Measurements from ENCODE around the gene DDIT4L. TPM values are rescaled to one million over a fixed set of nuclear protein-coding genes. Genes with fewer than 3 reads are reported as not detected.
"Not testable (repeated sequence)": the region's sequence is repeated elsewhere in the genome, so short reads cannot be mapped to it uniquely, and the experiment has no call there.

Gene DDIT4L
- total RNA-seq, 1 donor from 2014 or later = 1.3 TPM

GRCh38 chr4:100208459-100208858 lies 18.2 kb upstream of the DDIT4L start:
- H3K4me3 ChIP-seq (ENCODE audit: low read depth, low read length) = no peak overlapping the region
- no peak for DNase-seq (ENCODE audit: low read depth)
- H3K27me3 ChIP-seq (ENCODE audit: control insufficient read depth, insufficient read depth, low read length) = no peaks in the 10 kb centered on the region
- no peaks in the 10 kb centered on the region for H3K36me3 ChIP-seq (ENCODE audit: control insufficient read depth, insufficient read depth, low read length)
- TF ChIP-seq, protein P1, sequence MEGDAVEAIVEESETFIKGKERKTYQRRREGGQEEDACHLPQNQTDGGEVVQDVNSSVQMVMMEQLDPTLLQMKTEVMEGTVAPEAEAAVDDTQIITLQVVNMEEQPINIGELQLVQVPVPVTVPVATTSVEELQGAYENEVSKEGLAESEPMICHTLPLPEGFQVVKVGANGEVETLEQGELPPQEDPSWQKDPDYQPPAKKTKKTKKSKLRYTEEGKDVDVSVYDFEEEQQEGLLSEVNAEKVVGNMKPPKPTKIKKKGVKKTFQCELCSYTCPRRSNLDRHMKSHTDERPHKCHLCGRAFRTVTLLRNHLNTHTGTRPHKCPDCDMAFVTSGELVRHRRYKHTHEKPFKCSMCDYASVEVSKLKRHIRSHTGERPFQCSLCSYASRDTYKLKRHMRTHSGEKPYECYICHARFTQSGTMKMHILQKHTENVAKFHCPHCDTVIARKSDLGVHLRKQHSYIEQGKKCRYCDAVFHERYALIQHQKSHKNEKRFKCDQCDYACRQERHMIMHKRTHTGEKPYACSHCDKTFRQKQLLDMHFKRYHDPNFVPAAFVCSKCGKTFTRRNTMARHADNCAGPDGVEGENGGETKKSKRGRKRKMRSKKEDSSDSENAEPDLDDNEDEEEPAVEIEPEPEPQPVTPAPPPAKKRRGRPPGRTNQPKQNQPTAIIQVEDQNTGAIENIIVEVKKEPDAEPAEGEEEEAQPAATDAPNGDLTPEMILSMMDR (IDR thresholded peaks at IDR 0.05; ENCODE audit: insufficient read depth, low read length, poor library complexity, severe bottlenecking) = no peak

DNA sequence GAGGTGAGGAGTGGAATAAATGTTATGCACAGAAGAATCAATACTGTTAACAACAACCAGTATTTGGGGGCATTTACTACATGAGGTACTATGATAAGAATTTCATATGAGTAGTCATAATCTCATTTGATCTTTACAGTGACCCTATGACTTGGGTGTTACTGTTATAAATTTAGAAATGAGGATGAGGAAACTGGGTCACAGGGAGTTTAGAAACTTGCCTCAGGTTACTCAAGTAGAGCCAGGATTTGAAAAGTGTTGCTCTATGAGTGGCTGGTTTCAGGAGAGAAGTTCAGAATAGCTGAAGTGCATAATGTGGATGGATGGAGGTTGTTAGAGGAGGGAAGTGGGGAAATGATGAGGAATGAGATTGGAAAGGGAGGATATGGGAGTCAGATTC lies 16.6 kb upstream of the DDIT4L start:
- TF ChIP-seq, protein P1 (IDR thresholded peaks at IDR 0.05; ENCODE audit: insufficient read depth, low read length, poor library complexity, severe bottlenecking) = no peak
- Histone ChIP-seq H3K36me3 (ENCODE audit: control insufficient read depth, insufficient read depth, low read length) (no peaks in the 10 kb centered on the region), H3K4me3 (ENCODE audit: low read depth, low read length) (no peak overlapping the region), H3K27me3 (ENCODE audit: control insufficient read depth, insufficient read depth, low read length) (no peaks in the 10 kb centered on the region)
- DNase-seq (ENCODE audit: low read depth) = no peak

DNA sequence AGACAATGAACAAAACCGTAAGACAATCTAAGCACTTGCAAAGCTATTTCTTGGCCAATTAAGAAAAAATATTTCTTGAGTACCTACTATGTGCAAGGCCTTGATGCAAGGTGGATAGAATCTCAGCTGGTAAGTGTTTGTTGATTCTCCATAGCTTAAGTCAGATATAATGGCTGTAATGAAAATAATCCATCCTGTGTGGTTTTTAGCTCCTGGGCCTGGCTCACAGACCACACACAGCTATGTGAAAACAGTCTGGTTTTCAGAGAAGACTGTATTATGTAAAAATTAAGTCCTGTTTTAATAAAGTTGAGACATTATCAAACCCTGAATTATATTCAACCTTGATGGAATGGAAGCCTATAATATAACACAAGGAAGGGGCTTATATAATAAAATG lies 7.8 kb upstream of the DDIT4L start:
- no peak for DNase-seq (ENCODE audit: low read depth)
- H3K4me3 ChIP-seq (ENCODE audit: low read depth, low read length) = no peak overlapping the region
- no peaks in the 10 kb centered on the region for H3K27me3 ChIP-seq (ENCODE audit: control insufficient read depth, insufficient read depth, low read length)
- no peaks in the 10 kb centered on the region for H3K36me3 ChIP-seq (ENCODE audit: control insufficient read depth, insufficient read depth, low read length)
- TF ChIP-seq, protein P1 (IDR thresholded peaks at IDR 0.05; ENCODE audit: insufficient read depth, low read length, poor library complexity, severe bottlenecking) = no peak

DNA sequence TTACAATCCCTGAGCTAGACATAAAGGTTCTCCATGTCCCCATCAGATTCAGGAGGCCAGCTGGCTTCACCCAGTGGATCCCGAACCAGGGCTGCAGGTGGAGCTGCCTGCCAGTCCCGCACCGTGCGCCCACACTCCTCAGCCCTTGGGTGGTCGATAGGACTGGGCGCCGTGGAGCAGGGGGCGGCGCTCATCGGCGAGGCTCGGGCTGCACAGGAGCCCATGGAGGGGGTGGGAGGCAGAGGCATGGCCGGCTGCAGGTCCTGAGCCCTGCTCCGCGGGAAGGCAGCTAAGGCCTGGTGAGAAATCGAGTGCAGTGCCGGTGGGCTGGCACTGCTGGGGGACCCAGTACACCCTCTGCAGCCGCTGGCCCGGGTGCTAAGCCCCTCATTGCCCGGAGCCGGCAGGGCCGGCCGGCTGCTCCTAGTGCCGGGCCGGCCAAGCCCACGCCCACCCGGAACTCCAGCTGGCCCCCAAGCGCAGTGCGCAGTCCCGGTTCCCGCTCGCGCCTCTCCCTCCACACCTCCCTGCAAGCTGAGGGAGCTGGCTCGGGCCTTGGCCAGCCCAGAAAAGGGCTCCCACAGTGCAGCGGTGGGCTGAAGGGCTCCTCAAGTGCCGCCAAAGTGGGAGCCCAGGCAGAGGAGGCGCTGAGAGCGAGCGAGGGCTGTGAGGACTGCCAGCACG lies 6.3 kb upstream of the DDIT4L start:
- not testable (repeated sequence) for H3K36me3 ChIP-seq (ENCODE audit: control insufficient read depth, insufficient read depth, low read length); H3K4me3 ChIP-seq (ENCODE audit: low read depth, low read length); H3K27me3 ChIP-seq (ENCODE audit: control insufficient read depth, insufficient read depth, low read length); DNase-seq (ENCODE audit: low read depth)

DNA sequence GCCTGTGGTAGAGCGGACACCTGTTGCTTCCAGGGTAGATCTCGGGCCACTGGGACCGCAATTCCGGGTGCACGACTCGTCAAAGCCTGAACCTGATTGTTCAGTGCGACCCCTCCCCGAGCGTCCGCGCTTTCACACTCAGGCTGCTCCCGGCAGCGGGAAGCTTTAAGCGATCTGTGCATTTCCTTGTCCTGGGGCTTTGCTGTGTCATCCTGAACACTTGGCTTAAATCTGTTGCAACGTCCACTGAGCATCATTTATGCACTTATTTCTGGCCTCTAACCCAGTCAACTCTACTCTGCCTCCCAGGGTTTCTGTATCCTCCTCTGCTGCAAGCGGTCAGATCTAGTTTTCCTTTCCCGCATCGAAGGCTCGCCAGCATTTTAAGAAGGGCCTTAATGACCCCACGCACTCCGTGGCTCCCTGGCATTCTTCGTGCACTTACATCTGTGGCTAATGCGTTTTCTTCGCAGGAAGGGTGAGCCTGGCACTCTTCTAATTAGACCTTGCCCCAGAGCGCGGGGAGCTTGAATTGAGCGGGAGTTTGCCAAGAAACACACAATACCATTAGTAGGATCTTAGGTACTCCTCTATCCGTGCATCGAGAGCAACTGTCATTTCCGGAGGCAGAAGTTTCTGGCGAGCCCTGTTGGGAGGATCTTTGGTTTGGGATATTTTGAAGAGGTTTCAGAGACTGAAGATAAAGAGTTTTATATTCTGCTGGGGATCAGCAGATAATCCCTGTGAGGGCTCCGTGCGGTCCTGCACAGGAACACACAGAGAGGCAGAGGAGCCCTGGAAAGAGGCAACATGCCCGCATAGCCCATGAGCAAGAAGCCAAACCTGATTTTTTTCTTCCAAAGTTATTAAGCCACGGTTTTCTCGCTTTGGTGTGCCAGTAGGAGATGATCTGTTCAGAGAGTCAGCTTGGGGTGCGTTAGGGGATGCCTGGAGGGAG lies 654 bp upstream of the DDIT4L start:
- DNase-seq (ENCODE audit: low read depth) = no peak
- H3K4me3 ChIP-seq (ENCODE audit: low read depth, low read length) = peak overlapping the region; percentile 60

DNA sequence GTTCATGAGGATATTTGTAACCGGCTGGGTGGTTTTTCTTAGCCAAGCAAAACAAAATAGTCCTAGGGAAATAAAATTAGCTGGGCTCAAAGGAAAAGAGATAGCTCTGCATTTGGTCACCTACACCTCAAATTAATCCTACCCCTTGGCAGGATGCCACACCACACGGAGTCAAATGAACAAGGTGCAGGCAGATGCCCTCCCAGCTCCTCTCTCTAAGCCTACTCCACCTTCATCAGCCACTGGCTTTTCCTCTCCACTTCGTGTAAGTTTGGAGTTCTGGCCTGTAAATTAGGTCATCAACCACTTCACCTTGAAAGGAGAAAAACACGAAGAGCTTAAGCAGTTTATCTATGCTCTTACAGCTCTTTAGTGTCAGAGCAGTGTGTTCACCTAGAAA lies 1.4 kb downstream of the DDIT4L start:
- DNase-seq (ENCODE audit: low read depth) = no peak
- Histone ChIP-seq H3K36me3 (ENCODE audit: control insufficient read depth, insufficient read depth, low read length) (no peaks in the 10 kb centered on the region), H3K4me3 (ENCODE audit: low read depth, low read length) (peak overlapping the region; percentile 60), H3K27me3 (ENCODE audit: control insufficient read depth, insufficient read depth, low read length) (no peaks in the 10 kb centered on the region)
- TF ChIP-seq, protein P1 (IDR thresholded peaks at IDR 0.05; ENCODE audit: insufficient read depth, low read length, poor library complexity, severe bottlenecking) = no peak

More for the DNA sequence above, 654 bp upstream of the DDIT4L start:
- Histone ChIP-seq H3K27me3 (ENCODE audit: control insufficient read depth, insufficient read depth, low read length) (no peaks in the 10 kb centered on the region), H3K36me3 (ENCODE audit: control insufficient read depth, insufficient read depth, low read length) (no peaks in the 10 kb centered on the region)
- TF ChIP-seq, protein P1 (IDR thresholded peaks at IDR 0.05; ENCODE audit: insufficient read depth, low read length, poor library complexity, severe bottlenecking) = no peak

Data from kidney epithelial cell (primary cell).